ENCODE data around the gene SENP5. TPM values are rescaled to one million over a fixed set of nuclear protein-coding genes. Genes with fewer than 3 reads are reported as not detected.

SENP5 gene
- polyA plus RNA-seq, 4 donors, result 4.9 to 20.3 (median 5.4) TPM

DNA sequence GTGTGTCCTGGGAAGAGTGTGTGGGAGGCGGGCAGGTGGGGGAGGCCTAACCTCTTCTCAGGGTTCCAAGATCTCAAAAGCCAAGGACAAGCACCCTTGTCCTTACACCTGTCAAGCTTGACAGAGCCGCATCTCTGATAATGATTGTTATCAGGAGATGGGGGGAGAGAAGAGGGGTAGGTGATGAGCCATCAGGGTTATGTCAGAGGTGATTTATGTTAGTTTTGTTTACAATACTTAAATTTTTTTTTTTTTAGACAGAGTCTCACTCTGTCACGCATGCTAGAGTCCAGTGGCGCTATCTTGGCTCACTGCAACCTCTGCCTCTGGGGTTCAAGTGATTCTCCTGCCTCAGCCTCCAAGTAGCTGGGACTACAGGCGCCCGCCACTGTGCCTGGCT is 82.0 kb downstream of the SENP5 start:
- FAIRE-seq (no peak), DNase-seq (no peak)
- Histone ChIP-seq H3K27ac (ENCODE audit: low read depth in 1 of 3, low read length in 2 of 3) (no peak overlapping the region), H3K4me1 (ENCODE audit: control insufficient read depth in 3 of 3, insufficient read depth in 2 of 3, low read depth in 1 of 3, low read length in 2 of 3) (peaks cover 0 to 5% (median 0%) of the 10 kb centered on the region in 3 donors), H3K27me3 (ENCODE audit: control insufficient read depth in 3 of 3, insufficient read depth in 3 of 3, low read length in 3 of 3) (no peaks in the 10 kb centered on the region), H3K4me3 (ENCODE audit: low read depth in 1 of 3, low read length in 3 of 3) (no peak overlapping the region), H3K9me3 (ENCODE audit: control insufficient read depth in 2 of 2, insufficient read depth in 1 of 2, low read depth in 1 of 2, low read length in 1 of 2) (no peaks in the 10 kb centered on the region), H3K36me3 (ENCODE audit: control insufficient read depth in 3 of 3, insufficient read depth in 2 of 3, low read depth in 1 of 3, low read length in 3 of 3) (peaks cover 0 to 54% (median 0%) of the 10 kb centered on the region in 3 donors)
- WGBS, 3 donors, result 89 to 94% (median 91%) methylated on average over 6 of the region's 6 CpGs

DNA sequence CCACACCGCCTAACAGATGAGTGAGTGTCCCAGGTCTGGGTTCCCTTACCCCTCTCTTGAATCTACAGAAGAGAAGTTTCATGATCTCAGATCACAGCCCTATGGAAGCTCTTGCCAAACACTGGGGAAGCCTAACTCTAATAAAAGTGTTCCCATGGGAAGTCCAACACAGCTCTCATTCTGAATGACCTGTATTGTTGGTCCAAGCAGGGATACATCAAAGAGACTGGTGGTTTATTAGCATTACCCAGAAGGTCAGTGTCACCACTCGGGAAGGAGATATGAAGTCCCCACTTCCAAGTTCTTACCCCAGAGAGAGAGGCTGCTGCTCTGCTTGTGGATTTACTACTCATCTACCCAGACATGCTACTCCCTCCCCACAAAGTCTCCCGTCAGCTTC is 83.7 kb downstream of the SENP5 start:
- Histone ChIP-seq H3K27ac (ENCODE audit: low read depth in 1 of 3, low read length in 2 of 3) (no peak overlapping the region), H3K9me3 (ENCODE audit: control insufficient read depth in 2 of 2, insufficient read depth in 1 of 2, low read depth in 1 of 2, low read length in 1 of 2) (no peaks in the 10 kb centered on the region), H3K4me1 (ENCODE audit: control insufficient read depth in 3 of 3, insufficient read depth in 2 of 3, low read depth in 1 of 3, low read length in 2 of 3) (no peaks in the 10 kb centered on the region), H3K4me3 (ENCODE audit: low read depth in 1 of 3, low read length in 3 of 3) (no peak overlapping the region), H3K27me3 (ENCODE audit: control insufficient read depth in 3 of 3, insufficient read depth in 3 of 3, low read length in 3 of 3) (no peaks in the 10 kb centered on the region), H3K36me3 (ENCODE audit: control insufficient read depth in 3 of 3, insufficient read depth in 2 of 3, low read depth in 1 of 3, low read length in 3 of 3) (peaks cover 0 to 49% (median 0%) of the 10 kb centered on the region in 3 donors)
- WGBS, 3 donors, result 84 to 96% (median 95%) methylated on average over 3 of the region's 3 CpGs
- FAIRE-seq (no peak), DNase-seq (no peak)

DNA sequence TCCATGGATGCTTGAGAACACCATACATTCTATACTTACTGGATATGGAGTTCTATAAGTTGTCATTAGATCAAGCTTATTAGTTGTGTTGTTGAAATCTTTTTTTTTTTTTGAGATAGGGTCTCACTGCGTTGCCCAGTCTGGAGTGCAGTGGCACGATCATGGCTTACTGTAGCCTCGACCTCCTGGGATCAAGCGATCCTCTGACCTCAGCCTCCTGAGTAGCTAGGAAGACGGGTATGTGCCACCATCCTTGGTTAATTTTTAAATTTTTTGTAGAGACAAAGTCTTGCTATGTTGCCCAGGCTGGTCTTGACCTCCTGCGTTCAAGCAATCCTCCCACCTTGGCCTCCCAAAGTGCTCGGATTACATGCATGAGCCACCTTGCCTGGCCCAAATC is 87.1 kb downstream of the SENP5 start:
- H3K36me3 ChIP-seq (ENCODE audit: control insufficient read depth in 3 of 3, insufficient read depth in 2 of 3, low read depth in 1 of 3, low read length in 3 of 3), result peaks cover 0 to 20% (median 0%) of the 10 kb centered on the region in 3 donors
- no peaks in the 10 kb centered on the region for H3K27me3 ChIP-seq (ENCODE audit: control insufficient read depth in 3 of 3, insufficient read depth in 3 of 3, low read length in 3 of 3)
- no peak for FAIRE-seq
- 84 to 91% (median 85%) methylated on average over 7 of the region's 7 CpGs for whole genome bisulfite sequencing, 3 donors
- H3K9me3 ChIP-seq (ENCODE audit: control insufficient read depth in 2 of 2, insufficient read depth in 1 of 2, low read depth in 1 of 2, low read length in 1 of 2), result no peaks in the 10 kb centered on the region
- H3K4me3 ChIP-seq (ENCODE audit: low read depth in 1 of 3, low read length in 3 of 3), result no peak overlapping the region
- no peaks in the 10 kb centered on the region for H3K4me1 ChIP-seq (ENCODE audit: control insufficient read depth in 3 of 3, insufficient read depth in 2 of 3, low read depth in 1 of 3, low read length in 2 of 3)
- DNase-seq, result no peak
- no peak overlapping the region for H3K27ac ChIP-seq (ENCODE audit: low read depth in 1 of 3, low read length in 2 of 3)

DNA sequence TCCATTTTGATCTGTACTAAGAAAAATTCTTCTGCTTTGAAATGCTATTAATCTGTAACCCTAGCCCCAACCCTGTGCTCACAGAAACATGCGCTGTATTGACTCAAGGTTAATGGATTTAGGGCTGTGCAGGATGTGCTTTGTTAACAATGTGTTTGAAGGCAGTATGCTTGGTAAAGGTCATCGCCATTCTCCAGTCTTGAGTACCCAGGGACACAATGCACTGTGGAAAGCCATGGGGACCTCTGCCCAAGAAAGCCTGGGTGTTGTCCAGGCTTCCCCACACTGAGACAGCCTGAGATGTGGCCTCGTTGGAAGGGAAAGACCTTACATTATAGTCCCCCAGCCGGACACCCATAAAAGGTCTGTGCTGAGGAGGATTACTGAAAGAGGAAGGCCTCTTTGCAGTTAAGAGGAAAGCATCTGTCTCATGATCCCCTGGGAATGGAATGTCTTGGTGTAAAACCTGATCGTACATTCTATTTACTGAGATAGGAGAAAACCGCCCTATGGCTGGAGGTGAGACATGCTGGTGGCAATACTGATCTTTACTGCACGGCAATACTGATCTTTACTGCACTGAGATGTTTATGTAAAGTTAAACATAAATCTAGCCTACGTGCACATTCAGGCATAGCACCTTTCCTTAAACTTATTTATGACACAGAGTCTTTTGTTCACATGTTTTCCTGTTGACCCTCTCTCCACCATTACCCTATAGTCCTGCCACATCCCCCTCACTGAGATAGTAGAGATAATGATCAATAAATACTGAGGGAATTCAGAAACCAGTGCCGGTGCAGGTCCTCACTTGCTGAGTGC is 94.6 kb downstream of the SENP5 start:
- no peak for FAIRE-seq
- peaks cover 0 to 31% (median 0%) of the 10 kb centered on the region in 3 donors for H3K36me3 ChIP-seq (ENCODE audit: control insufficient read depth in 3 of 3, insufficient read depth in 2 of 3, low read depth in 1 of 3, low read length in 3 of 3)
- peak in 1 of 2 donors; percentile 77 for DNase-seq
- H3K4me1 ChIP-seq (ENCODE audit: control insufficient read depth in 3 of 3, insufficient read depth in 2 of 3, low read depth in 1 of 3, low read length in 2 of 3), result peaks cover 0 to 25% (median 0%) of the 10 kb centered on the region in 3 donors
- peaks cover 0 to 9% (median 0%) of the 10 kb centered on the region in 3 donors for H3K27me3 ChIP-seq (ENCODE audit: control insufficient read depth in 3 of 3, insufficient read depth in 3 of 3, low read length in 3 of 3)
- H3K9me3 ChIP-seq (ENCODE audit: control insufficient read depth in 2 of 2, insufficient read depth in 1 of 2, low read depth in 1 of 2, low read length in 1 of 2), result peaks cover 0 to 52% of the 10 kb centered on the region in 2 donors
- peak overlapping the region in 1 of 3 donors; percentile 90 for H3K27ac ChIP-seq (ENCODE audit: low read depth in 1 of 3, low read length in 2 of 3)
- H3K4me3 ChIP-seq (ENCODE audit: low read depth in 1 of 3, low read length in 3 of 3), result no peak overlapping the region
- 65 to 81% (median 74%) methylated on average over 9 of the region's 9 CpGs for WGBS, 3 donors

DNA sequence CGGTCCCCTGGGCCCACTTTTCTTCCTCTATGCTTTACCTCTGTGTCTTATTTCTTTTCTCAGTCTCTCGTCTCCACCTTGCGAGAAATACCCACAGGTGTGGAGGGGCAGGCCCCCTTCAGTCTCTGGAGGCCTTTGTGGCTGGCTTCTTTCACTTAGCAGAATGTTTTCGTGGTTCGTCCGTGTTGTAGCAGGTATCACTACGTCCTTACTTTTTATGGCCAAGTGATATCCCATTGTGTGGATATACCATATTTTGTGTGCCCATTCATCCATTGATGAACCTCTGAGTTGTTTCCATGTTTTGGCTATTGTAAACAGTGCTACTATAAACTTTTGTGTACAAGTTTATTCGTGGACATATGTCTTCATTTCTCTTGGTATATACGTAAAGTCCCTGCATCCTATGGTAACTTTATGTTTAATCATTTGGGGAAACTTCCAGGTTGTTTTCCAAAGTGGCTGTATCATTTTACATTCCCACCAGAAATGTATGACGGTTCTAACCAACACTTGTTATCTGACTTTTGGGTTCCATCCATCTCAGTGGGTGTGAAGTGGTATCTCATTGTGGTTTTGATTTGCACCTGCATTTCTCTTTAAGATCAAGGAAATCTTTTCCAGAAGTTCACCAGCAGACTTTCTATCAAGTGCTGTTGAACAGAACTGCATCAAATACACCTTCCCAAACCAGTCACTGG is 95.4 kb downstream of the SENP5 start:
- WGBS, 3 donors, result 80 to 88% (median 87%) methylated on average over 10 of the region's 10 CpGs
- Histone ChIP-seq H3K27ac (ENCODE audit: low read depth in 1 of 3, low read length in 2 of 3) (peak overlapping the region in 1 of 3 donors; percentile 90), H3K27me3 (ENCODE audit: control insufficient read depth in 3 of 3, insufficient read depth in 3 of 3, low read length in 3 of 3) (peaks cover 0 to 16% (median 0%) of the 10 kb centered on the region in 3 donors), H3K9me3 (ENCODE audit: control insufficient read depth in 2 of 2, insufficient read depth in 1 of 2, low read depth in 1 of 2, low read length in 1 of 2) (peaks cover 0 to 59% of the 10 kb centered on the region in 2 donors), H3K4me3 (ENCODE audit: low read depth in 1 of 3, low read length in 3 of 3) (no peak overlapping the region), H3K4me1 (ENCODE audit: control insufficient read depth in 3 of 3, insufficient read depth in 2 of 3, low read depth in 1 of 3, low read length in 2 of 3) (peaks cover 0 to 32% (median 0%) of the 10 kb centered on the region in 3 donors), H3K36me3 (ENCODE audit: control insufficient read depth in 3 of 3, insufficient read depth in 2 of 3, low read depth in 1 of 3, low read length in 3 of 3) (peaks cover 0 to 39% (median 0%) of the 10 kb centered on the region in 3 donors)
- no peak for FAIRE-seq
- peak in 1 of 2 donors; percentile 44 for DNase-seq

DNA sequence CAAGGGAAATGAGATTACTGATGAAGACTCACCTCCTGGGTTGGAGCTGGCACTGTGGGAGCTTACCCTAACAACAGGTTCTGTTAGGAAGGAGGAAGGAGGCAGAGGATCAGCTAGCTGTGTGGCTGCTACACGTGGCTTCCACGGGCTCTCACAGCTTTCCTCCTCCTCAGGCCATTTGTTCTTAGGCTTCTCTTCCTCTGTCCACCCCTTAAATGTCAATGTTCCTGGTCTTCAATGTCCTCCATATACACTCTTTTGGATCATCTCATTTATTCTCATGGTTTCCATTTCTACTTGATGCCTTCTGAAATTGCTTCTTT is 95.9 kb downstream of the SENP5 start:
- WGBS, 3 donors, result 78 to 94% (median 82%) methylated on average over 2 of the region's 2 CpGs
- peaks cover 0 to 39% (median 0%) of the 10 kb centered on the region in 3 donors for H3K36me3 ChIP-seq (ENCODE audit: control insufficient read depth in 3 of 3, insufficient read depth in 2 of 3, low read depth in 1 of 3, low read length in 3 of 3)
- H3K4me3 ChIP-seq (ENCODE audit: low read depth in 1 of 3, low read length in 3 of 3), result no peak overlapping the region
- FAIRE-seq (no peak), DNase-seq (no peak)
- H3K27me3 ChIP-seq (ENCODE audit: control insufficient read depth in 3 of 3, insufficient read depth in 3 of 3, low read length in 3 of 3), result peaks cover 0 to 17% (median 0%) of the 10 kb centered on the region in 3 donors
- peak overlapping the region in 1 of 3 donors; percentile 90 for H3K27ac ChIP-seq (ENCODE audit: low read depth in 1 of 3, low read length in 2 of 3)
- H3K9me3 ChIP-seq (ENCODE audit: control insufficient read depth in 2 of 2, insufficient read depth in 1 of 2, low read depth in 1 of 2, low read length in 1 of 2), result peaks cover 0 to 59% of the 10 kb centered on the region in 2 donors
- peaks cover 0 to 36% (median 0%) of the 10 kb centered on the region in 3 donors for H3K4me1 ChIP-seq (ENCODE audit: control insufficient read depth in 3 of 3, insufficient read depth in 2 of 3, low read depth in 1 of 3, low read length in 2 of 3)

DNA sequence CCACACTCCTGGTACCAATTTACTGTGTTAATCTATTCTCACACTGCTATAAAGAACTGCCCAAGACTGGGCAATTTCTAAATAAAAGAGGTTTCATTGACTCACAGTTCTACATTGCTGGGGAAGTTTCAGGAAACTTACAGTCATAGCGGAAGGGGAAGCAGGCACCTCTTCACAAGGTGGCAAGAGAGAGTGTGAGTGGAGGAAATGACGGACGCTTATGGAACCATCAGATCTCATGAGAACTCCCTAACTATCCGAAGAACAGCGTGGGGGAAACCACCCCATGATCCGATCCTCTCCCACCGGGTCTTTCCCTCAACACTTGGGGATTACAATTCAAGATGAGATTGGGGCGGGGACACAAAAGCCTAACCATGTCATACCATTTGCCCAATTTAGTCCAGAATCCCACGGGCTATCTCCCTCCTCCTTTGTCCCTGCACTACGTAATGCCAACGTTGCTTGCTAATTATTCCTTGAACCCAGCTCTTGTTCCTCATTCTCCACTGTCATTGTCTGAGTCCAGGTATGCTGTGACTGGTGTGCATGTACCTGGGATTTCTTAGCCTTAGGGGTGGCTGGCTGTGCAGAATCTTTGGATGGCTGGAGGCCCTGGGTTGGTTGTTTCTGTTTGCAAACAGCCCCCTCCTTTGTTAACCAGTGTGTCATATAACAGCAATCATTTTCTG is 97.5 kb downstream of the SENP5 start:
- no peak overlapping the region for H3K4me3 ChIP-seq (ENCODE audit: low read depth in 1 of 3, low read length in 3 of 3)
- H3K9me3 ChIP-seq (ENCODE audit: control insufficient read depth in 2 of 2, insufficient read depth in 1 of 2, low read depth in 1 of 2, low read length in 1 of 2), result peaks cover 0 to 59% of the 10 kb centered on the region in 2 donors
- H3K27me3 ChIP-seq (ENCODE audit: control insufficient read depth in 3 of 3, insufficient read depth in 3 of 3, low read length in 3 of 3), result peaks cover 0 to 17% (median 0%) of the 10 kb centered on the region in 3 donors
- peaks cover 0 to 39% (median 0%) of the 10 kb centered on the region in 3 donors for H3K4me1 ChIP-seq (ENCODE audit: control insufficient read depth in 3 of 3, insufficient read depth in 2 of 3, low read depth in 1 of 3, low read length in 2 of 3)
- DNase-seq (no peak), FAIRE-seq (no peak)
- H3K36me3 ChIP-seq (ENCODE audit: control insufficient read depth in 3 of 3, insufficient read depth in 2 of 3, low read depth in 1 of 3, low read length in 3 of 3), result peaks cover 0 to 39% (median 0%) of the 10 kb centered on the region in 3 donors
- H3K27ac ChIP-seq (ENCODE audit: low read depth in 1 of 3, low read length in 2 of 3), result no peak overlapping the region
- 90 to 95% (median 92%) methylated on average over 11 of the region's 11 CpGs for WGBS, 3 donors

DNA sequence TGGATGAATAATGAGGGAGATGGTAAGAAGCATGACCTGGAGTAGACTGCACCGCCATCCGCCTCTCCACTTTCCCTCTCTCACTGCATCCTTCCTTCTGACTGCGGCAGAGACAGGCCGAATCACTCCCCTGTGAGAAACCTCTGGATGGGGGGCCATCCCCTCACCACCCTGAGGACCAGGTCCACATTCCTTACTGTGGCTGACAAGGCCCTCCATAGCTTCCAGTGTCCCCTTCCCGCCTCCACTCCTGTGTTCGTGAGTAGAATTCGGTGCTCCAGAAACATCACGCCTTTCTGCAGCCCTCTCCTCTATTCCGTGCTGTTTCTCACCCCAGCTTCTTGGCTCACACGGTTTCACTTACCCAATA is 98.1 kb downstream of the SENP5 start:
- Histone ChIP-seq H3K27ac (ENCODE audit: low read depth in 1 of 3, low read length in 2 of 3) (no peak overlapping the region), H3K9me3 (ENCODE audit: control insufficient read depth in 2 of 2, insufficient read depth in 1 of 2, low read depth in 1 of 2, low read length in 1 of 2) (peaks cover 0 to 57% of the 10 kb centered on the region in 2 donors), H3K36me3 (ENCODE audit: control insufficient read depth in 3 of 3, insufficient read depth in 2 of 3, low read depth in 1 of 3, low read length in 3 of 3) (peaks cover 0 to 39% (median 0%) of the 10 kb centered on the region in 3 donors), H3K4me3 (ENCODE audit: low read depth in 1 of 3, low read length in 3 of 3) (no peak overlapping the region), H3K27me3 (ENCODE audit: control insufficient read depth in 3 of 3, insufficient read depth in 3 of 3, low read length in 3 of 3) (peaks cover 0 to 17% (median 0%) of the 10 kb centered on the region in 3 donors), H3K4me1 (ENCODE audit: control insufficient read depth in 3 of 3, insufficient read depth in 2 of 3, low read depth in 1 of 3, low read length in 2 of 3) (peaks cover 0 to 44% (median 0%) of the 10 kb centered on the region in 3 donors)
- DNase-seq (no peak), FAIRE-seq (no peak)
- 95 to 98% (median 97%) methylated on average over 10 of the region's 10 CpGs for WGBS, 3 donors

Measured in small intestine (tissue), 7 donors.